Glomerular endothelial cell (primary cell): Measurements from ENCODE around the gene MRPL27. TPM values are rescaled to one million over a fixed set of nuclear protein-coding genes. Genes with fewer than 3 reads are reported as not detected.
A peak's percentile ranks its signal among the peaks of the same experiment; 100 is the strongest.

Experiments
- DNase-seq: peaks from one replicate; pipeline ENCODE4 v3.0.0-alpha.2; 2011; ENCODE audit warnings: low read depth, low spot score; ENCODE audit errors: extremely low read depth
- total RNA-seq: library from RNA; depleted of rRNA; stranded (reverse); fragments of >200 nt; gene quantifications from 2 replicates; pipeline ENCODE4 v1.2.3, GENCODE V29; 2015

MRPL27 gene
- total RNA-seq, 1 donor from 2014 or later: 57.3 TPM

GRCh38 chr17:50361561-50362480 lies 11.2 kb downstream of the MRPL27 start:
- peak; percentile 27 for DNase-seq

- DNase-seq: no peak
Observed at GRCh38 chr17:50360486-50361115, 12.4 kb downstream of the MRPL27 start.

- DNase-seq: no peak
Observed at GRCh38 chr17:50359998-50360461, 13.0 kb downstream of the MRPL27 start.

GRCh38 chr17:50359005-50359699 lies 13.8 kb downstream of the MRPL27 start:
- DNase-seq: no peak

- no peak for DNase-seq
Observed at GRCh38 chr17:50358177-50358576, 14.8 kb downstream of the MRPL27 start.

GRCh38 chr17:50356892-50357510 lies 16.0 kb downstream of the MRPL27 start:
- no peak for DNase-seq

- no peak for DNase-seq
Observed at GRCh38 chr17:50356418-50356817, 16.6 kb downstream of the MRPL27 start.

- no peak for DNase-seq
Observed at GRCh38 chr17:50355701-50356341, 17.2 kb downstream of the MRPL27 start.

GRCh38 chr17:50355336-50355700 lies 17.7 kb downstream of the MRPL27 start:
- no peak for DNase-seq

- no peak for DNase-seq
Observed at GRCh38 chr17:50354776-50355175, 18.2 kb downstream of the MRPL27 start.

GRCh38 chr17:50354198-50354597 lies 18.8 kb downstream of the MRPL27 start:
- no peak for DNase-seq

- no peak for DNase-seq
Observed at GRCh38 chr17:50353600-50354195, 19.3 kb downstream of the MRPL27 start.

- DNase-seq: no peak
Observed at GRCh38 chr17:50352693-50353599, 20.0 kb downstream of the MRPL27 start.

GRCh38 chr17:50352072-50352692 lies 20.8 kb downstream of the MRPL27 start:
- DNase-seq: no peak

- no peak for DNase-seq
Observed at GRCh38 chr17:50350733-50351132, 22.3 kb downstream of the MRPL27 start.

- no peak for DNase-seq
Observed at GRCh38 chr17:50349243-50349600, 23.8 kb downstream of the MRPL27 start.

- DNase-seq: no peak
Observed at GRCh38 chr17:50348522-50349242, 24.3 kb downstream of the MRPL27 start.

GRCh38 chr17:50347894-50348291 lies 25.1 kb downstream of the MRPL27 start:
- no peak for DNase-seq
